Measurements from ENCODE around the gene HRC. TPM values are rescaled to one million over a fixed set of nuclear protein-coding genes. Genes with fewer than 3 reads are reported as not detected.

HRC gene
- total and polyA plus RNA-seq, 2 of the 8 experiments (the other 6 are each of a cell fraction or from before 2014, with no cell fraction given): 2.3 to 2.6 TPM

GRCh38 chr19:49118565-49119410, 36.4 kb downstream of the HRC start, which contains the start of gene C19orf73 (continued):
- TF ChIP-seq FOSL1 (IDR thresholded peaks at IDR 0.05; ENCODE audit: insufficient read depth, low read depth, low read length): no peak
- TF ChIP-seq SIX5 (IDR thresholded peaks at IDR 0.05; ENCODE audit: low read depth, low read length): no peak
- no peak for TF ChIP-seq TBP (IDR thresholded peaks at IDR 0.05; ENCODE audit: low read depth, low read length)
- 0 out of 2 replicates have a peak, but pooled peaks have one; percentile 35 for TF ChIP-seq JUN (IDR thresholded peaks at IDR 0.05; ENCODE audit: low read depth, low read length)

Data from H1 (cell line).